SU-DHL-6 (cell line): ENCODE data around the gene DNER.

Experiments used
- H2AFZ ChIP-seq: fragments of 200-600 bp; sonication (generic); 2 replicates; pipeline ENCODE4 v1.6.1; 2014; ENCODE audit warnings: low read depth, mild to moderate bottlenecking, moderate library complexity, mixed read lengths, antibody characterized with exemption, low read length; ENCODE audit not compliant: severe bottlenecking
- H3F3A ChIP-seq: fragments of 200-600 bp; shearing (Covaris generic); 2 replicates; pipeline ENCODE4 v1.6.0; 2016; ENCODE audit warnings: antibody characterized with exemption, mild to moderate bottlenecking; ENCODE audit not compliant: insufficient read depth
- H3K27ac ChIP-seq: fragments of 200-600 bp; sonication (generic); 2 replicates; pipeline ENCODE4 v1.5.1; 2016; ENCODE audit warnings: low read depth, mild to moderate bottlenecking, low read length, moderate library complexity, mixed read lengths
- H3K27me3 ChIP-seq: fragments of 200-600 bp; sonication (generic), shearing (Covaris generic); 2 replicates; pipeline ENCODE4 v1.6.0; 2014; ENCODE audit warnings: mild to moderate bottlenecking, low read length
- H3K36me3 ChIP-seq: fragments of 200-600 bp; sonication (generic); 2 replicates; pipeline ENCODE4 v1.6.1; 2014; ENCODE audit warnings: mild to moderate bottlenecking, low read length, mixed read lengths
- H3K4me2 ChIP-seq: fragments of 300-600, 200-600 bp; shearing (Covaris generic), sonication (generic); 2 replicates; pipeline ENCODE4 v1.6.0; 2014; ENCODE audit warnings: low read length, low read depth, mild to moderate bottlenecking; ENCODE audit not compliant: poor library complexity, severe bottlenecking
- H3K4me3 ChIP-seq: fragments of 200-600 bp; sonication (generic); 2 replicates; pipeline ENCODE4 v1.5.1; 2014; ENCODE audit warnings: antibody characterized with exemption, low read length, mild to moderate bottlenecking, mixed read lengths; ENCODE audit not compliant: insufficient read depth, poor library complexity, severe bottlenecking
- H3K79me2 ChIP-seq: fragments of 200-600 bp; sonication (generic); 2 replicates; pipeline ENCODE4 v1.6.1; 2014; ENCODE audit warnings: mild to moderate bottlenecking, low read length, moderate library complexity; ENCODE audit not compliant: insufficient read depth
- H3K9ac ChIP-seq: fragments of 200-600 bp; sonication (generic); 2 replicates; pipeline ENCODE4 v1.7.0; 2014; ENCODE audit warnings: mild to moderate bottlenecking, low read length
- H3K9me2 ChIP-seq: fragments of 200-600 bp; sonication (generic); replicated peaks from 2 replicates; pipeline ENCODE4 v1.6.1; 2014; ENCODE audit warnings: low read length; ENCODE audit not compliant: insufficient read depth
- H3K9me3 ChIP-seq: fragments of 200-600 bp; sonication (generic); 2 replicates; pipeline ENCODE4 v1.6.1; 2014; ENCODE audit warnings: low read length, mixed read lengths; ENCODE audit not compliant: insufficient read depth
- H4K20me1 ChIP-seq: fragments of 200-600 bp; sonication (generic); 2 replicates; pipeline ENCODE4 v1.6.1; 2014; ENCODE audit warnings: low read depth, mild to moderate bottlenecking, antibody characterized with exemption, low read length, moderate library complexity, mixed read lengths
- CTCF ChIP-seq: fragments of 200-600 bp; sonication (generic); IDR thresholded peaks from one replicate; pipeline ENCODE4 v1.5.1; 2017; ENCODE audit warnings: antibody characterized with exemption, mild to moderate bottlenecking, low read length, moderate library complexity; ENCODE audit not compliant: insufficient read depth, poor library complexity, severe bottlenecking
- EZH2phosphoT487 ChIP-seq: fragments of 200-600 bp; sonication (generic), shearing (Covaris generic); conservative IDR thresholded peaks from 2 replicates; pipeline ENCODE4 v1.6.1; 2018; ENCODE audit warnings: mild to moderate bottlenecking, antibody characterized with exemption, low read length, moderate library complexity, mixed read lengths

DNER gene

GRCh38 chr2:229686122-229686919 is 28.0 kb downstream of the DNER start:
- Histone ChIP-seq H3K9me3 (no peaks in the 10 kb centered on the region), H3K79me2 (no peaks in the 10 kb centered on the region), H3K27me3 (no peaks in the 10 kb centered on the region), H3F3A (no peaks in the 10 kb centered on the region), H3K4me3 (no peak overlapping the region), H3K9me2 (no peaks in the 10 kb centered on the region), H2AFZ (no peak overlapping the region), H4K20me1 (no peaks in the 10 kb centered on the region), H3K9ac (no peak overlapping the region), H3K4me2 (no peak overlapping the region), H3K27ac (no peak overlapping the region), H3K36me3 (no peaks in the 10 kb centered on the region)
- TF ChIP-seq CTCF (no peak), EZH2phosphoT487 (no peak)

GRCh38 chr2:229684942-229685562 is 29.3 kb downstream of the DNER start:
- H3K9me3 ChIP-seq: no peaks in the 10 kb centered on the region
- no peaks in the 10 kb centered on the region for H3K79me2 ChIP-seq
- no peaks in the 10 kb centered on the region for H3K36me3 ChIP-seq
- no peaks in the 10 kb centered on the region for H3F3A ChIP-seq
- no peaks in the 10 kb centered on the region for H4K20me1 ChIP-seq
- H3K9ac ChIP-seq: no peak overlapping the region
- H3K27ac ChIP-seq: no peak overlapping the region
- H3K27me3 ChIP-seq: no peaks in the 10 kb centered on the region
- TF ChIP-seq CTCF (no peak), EZH2phosphoT487 (no peak)
- H2AFZ ChIP-seq: no peak overlapping the region
- no peak overlapping the region for H3K4me2 ChIP-seq
- no peaks in the 10 kb centered on the region for H3K9me2 ChIP-seq
- H3K4me3 ChIP-seq: no peak overlapping the region

- no peak overlapping the region for H3K4me2 ChIP-seq
- H3K9me3 ChIP-seq: no peaks in the 10 kb centered on the region
- H3K27me3 ChIP-seq: no peaks in the 10 kb centered on the region
- no peaks in the 10 kb centered on the region for H3K79me2 ChIP-seq
- H3K9ac ChIP-seq: no peak overlapping the region
- no peak overlapping the region for H3K4me3 ChIP-seq
- no peaks in the 10 kb centered on the region for H3F3A ChIP-seq
- H3K36me3 ChIP-seq: no peaks in the 10 kb centered on the region
- no peak overlapping the region for H3K27ac ChIP-seq
- no peaks in the 10 kb centered on the region for H3K9me2 ChIP-seq
- no peak for TF ChIP-seq CTCF
- no peak for TF ChIP-seq EZH2phosphoT487
- H4K20me1 ChIP-seq: no peaks in the 10 kb centered on the region
- H2AFZ ChIP-seq: no peak overlapping the region
These were observed 34.8 kb downstream of the DNER start for GRCh38 chr2:229679393-229680125.
